Keratinocyte (primary cell): ENCODE results near the gene DEDD2. TPM values are rescaled to one million over a fixed set of nuclear protein-coding genes. Genes with fewer than 3 reads are reported as not detected.

Experiments used
- DNase-seq: peaks from one replicate; pipeline ENCODE4 v3.0.0-alpha.2; 2011; ENCODE audit warnings: low read depth, missing footprints, low spot score
- FAIRE-seq: peaks from 2 replicates; lab custom pipeline; 2011; peaks lifted over from hg19 to GRCh38; lab: Jason Lieb, UNC
- H2AFZ ChIP-seq: 2 replicates; pipeline ENCODE4 v1.6.0; 2012; ENCODE audit warnings: low read length, control low read depth, inconsistent platforms; ENCODE audit not compliant: control insufficient read depth
- H3K27ac ChIP-seq: 2 replicates; pipeline ENCODE4 v1.5.1; 2011; ENCODE audit warnings: low read length; ENCODE audit not compliant: control insufficient read depth, insufficient read depth
- H3K27me3 ChIP-seq: 3 replicates; pipeline ENCODE4 v1.6.0; 2011; ENCODE audit warnings: low read length; ENCODE audit not compliant: control insufficient read depth, insufficient read depth; ENCODE audit errors: extremely low read depth
- H3K36me3 ChIP-seq, 2 experiments: 2 replicates in 1 of 2; 3 replicates in 1 of 2; pipeline ENCODE4 v1.5.1; 2011; ENCODE audit warnings: low read length in 2 of 2, mild to moderate bottlenecking in 1 of 2; ENCODE audit not compliant: control insufficient read depth in 2 of 2, insufficient read depth in 2 of 2; ENCODE audit errors: extremely low read depth in 1 of 2
- H3K4me1 ChIP-seq: 3 replicates; pipeline ENCODE4 v1.5.1; 2011; ENCODE audit warnings: low read length; ENCODE audit not compliant: control insufficient read depth, insufficient read depth; ENCODE audit errors: extremely low read depth
- H3K4me2 ChIP-seq: 3 replicates; pipeline ENCODE4 v1.6.0; 2011; ENCODE audit warnings: low read depth, low read length; ENCODE audit not compliant: control insufficient read depth, insufficient read depth; ENCODE audit errors: extremely low read depth
- H3K4me3 ChIP-seq, 3 experiments: fragments of 200-600 bp in 1 of 3; sonication (generic) in 1 of 3; 2 replicates in 2 of 3; 3 replicates in 1 of 3; pipeline ENCODE4 v1.5.1; 2011 to 2016; ENCODE audit warnings: low read length in 3 of 3, mild to moderate bottlenecking in 3 of 3, control low read depth in 2 of 3, inconsistent platforms in 1 of 3, low read depth in 1 of 3, mixed read lengths in 1 of 3, mixed run types in 1 of 3, moderate library complexity in 1 of 3; ENCODE audit not compliant: control insufficient read depth in 2 of 3, insufficient read depth in 2 of 3; ENCODE audit errors: extremely low read depth in 1 of 3
- H3K79me2 ChIP-seq: 2 replicates; pipeline ENCODE4 v1.6.0; 2012; ENCODE audit warnings: low read length; ENCODE audit not compliant: control insufficient read depth, insufficient read depth
- H3K9ac ChIP-seq: 3 replicates; pipeline ENCODE4 v1.6.0; 2011; ENCODE audit warnings: low read length; ENCODE audit not compliant: control insufficient read depth, insufficient read depth; ENCODE audit errors: extremely low read depth
- H3K9me1 ChIP-seq: 3 replicates; pipeline ENCODE4 v1.6.0; 2011; ENCODE audit warnings: low read length; ENCODE audit not compliant: control insufficient read depth, insufficient read depth; ENCODE audit errors: extremely low read depth
- H3K9me3 ChIP-seq: 2 replicates; pipeline ENCODE4 v1.5.1; 2012; ENCODE audit warnings: low read depth, low read length; ENCODE audit not compliant: control insufficient read depth
- H4K20me1 ChIP-seq: 3 replicates; pipeline ENCODE4 v1.6.0; 2011; ENCODE audit warnings: low read length; ENCODE audit not compliant: control insufficient read depth, insufficient read depth; ENCODE audit errors: extremely low read depth
- EZH2 ChIP-seq: IDR thresholded peaks from one replicate; pipeline ENCODE4 v1.6.1; 2012; ENCODE audit warnings: inconsistent platforms, mild to moderate bottlenecking, low read length, moderate library complexity
- dilution Hi-C: fragments of 300-500 bp; cut with MboI; formaldehyde crosslinking; loops from one replicate; pipeline ENCODE4 v1.7.0; 2020; ENCODE audit warnings: low sequenced_read_pairs; ENCODE audit not compliant: extremely low pct_ligation_motif_present
- polyA plus RNA-seq, 5 experiments: library from polyadenylated mRNA; depleted of rRNA in 3 of 5; stranded (reverse) in 3 of 5; stranded (forward) in 1 of 5; unstranded in 1 of 5; fragments of >200 nt; gene quantifications; 1 replicate in 1 of 5; 2 replicates in 3 of 5; 3 replicates in 1 of 5; pipeline versions ENCODE4 v1.2.1 to v1.2.3, GENCODE V29; 2011 to 2012; ENCODE audit warnings: missing spikeins in 2 of 5, low read depth in 1 of 5, low replicate concordance in 1 of 5
- TF ChIP-seq, protein P1 (sequence below), 3 experiments: IDR thresholded peaks in 1 of 3; conservative IDR thresholded peaks in 1 of 3; optimal IDR thresholded peaks in 1 of 3; 2 replicates in 2 of 3; 3 replicates in 1 of 3; pipeline versions ENCODE3 to v1.5.1; 2011; ENCODE audit warnings: low read length in 3 of 3, mild to moderate bottlenecking in 3 of 3, moderate library complexity in 2 of 3, control low read depth in 1 of 3, inconsistent platforms in 1 of 3; ENCODE audit not compliant: insufficient read depth in 2 of 3; ENCODE audit errors: extremely low read depth in 1 of 3

The DEDD2 gene
- polyA plus RNA-seq, 1 donor (not counting 4 experiments of a cell fraction or from before 2014, with no cell fraction given) = 20.8 TPM

DNA sequence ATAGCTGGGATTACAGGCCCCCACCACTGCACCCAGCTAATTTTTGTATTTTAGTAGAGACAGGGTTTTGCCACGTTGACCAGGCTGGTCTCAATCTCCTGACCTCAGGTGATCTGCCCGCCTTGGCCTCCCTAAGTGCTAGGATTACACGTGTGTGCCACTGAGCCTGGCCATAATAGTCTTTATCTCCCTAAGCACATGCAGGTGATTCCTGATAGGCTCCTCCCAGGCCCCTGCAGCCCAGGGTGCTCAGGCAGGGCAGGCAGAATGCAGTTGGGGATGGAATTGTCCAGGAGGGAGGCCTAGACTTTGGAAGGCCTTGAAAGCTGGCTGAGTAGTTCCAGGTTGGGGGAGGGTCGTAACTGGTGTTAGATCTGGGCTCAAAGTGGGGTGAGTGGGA lies 11.2 kb upstream of the DEDD2 start:
- Histone ChIP-seq H2AFZ (no peak overlapping the region), H3K27me3 (no peaks in the 10 kb centered on the region), H3K79me2 (peaks cover 56% of the 10 kb centered on the region), H3K4me3 (no peak overlapping the region), H3K4me2 (no peak overlapping the region), H3K36me3 (peaks cover 46 to 47% of the 10 kb centered on the region in 2 experiments), H3K9ac (no peak overlapping the region), H4K20me1 (peaks cover 21% of the 10 kb centered on the region), H3K9me1 (no peaks in the 10 kb centered on the region), H3K27ac (no peak overlapping the region), H3K4me1 (peaks cover 13% of the 10 kb centered on the region), H3K9me3 (no peaks in the 10 kb centered on the region)
- dilution Hi-C loops = no loop called here
- FAIRE-seq (no peak), DNase-seq (no peak)
- TF ChIP-seq, protein P1, sequence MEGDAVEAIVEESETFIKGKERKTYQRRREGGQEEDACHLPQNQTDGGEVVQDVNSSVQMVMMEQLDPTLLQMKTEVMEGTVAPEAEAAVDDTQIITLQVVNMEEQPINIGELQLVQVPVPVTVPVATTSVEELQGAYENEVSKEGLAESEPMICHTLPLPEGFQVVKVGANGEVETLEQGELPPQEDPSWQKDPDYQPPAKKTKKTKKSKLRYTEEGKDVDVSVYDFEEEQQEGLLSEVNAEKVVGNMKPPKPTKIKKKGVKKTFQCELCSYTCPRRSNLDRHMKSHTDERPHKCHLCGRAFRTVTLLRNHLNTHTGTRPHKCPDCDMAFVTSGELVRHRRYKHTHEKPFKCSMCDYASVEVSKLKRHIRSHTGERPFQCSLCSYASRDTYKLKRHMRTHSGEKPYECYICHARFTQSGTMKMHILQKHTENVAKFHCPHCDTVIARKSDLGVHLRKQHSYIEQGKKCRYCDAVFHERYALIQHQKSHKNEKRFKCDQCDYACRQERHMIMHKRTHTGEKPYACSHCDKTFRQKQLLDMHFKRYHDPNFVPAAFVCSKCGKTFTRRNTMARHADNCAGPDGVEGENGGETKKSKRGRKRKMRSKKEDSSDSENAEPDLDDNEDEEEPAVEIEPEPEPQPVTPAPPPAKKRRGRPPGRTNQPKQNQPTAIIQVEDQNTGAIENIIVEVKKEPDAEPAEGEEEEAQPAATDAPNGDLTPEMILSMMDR (optimal IDR thresholded peaks at IDR 0.05 in 1 of 3, IDR thresholded peaks at IDR 0.05 in 1 of 3, conservative IDR thresholded peaks at IDR 0.05 in 1 of 3; ENCODE audit: extremely low read depth in 1 of 3, insufficient read depth in 2 of 3, low read length in 3 of 3) = no peak
- TF ChIP-seq EZH2 = no peak

DNA sequence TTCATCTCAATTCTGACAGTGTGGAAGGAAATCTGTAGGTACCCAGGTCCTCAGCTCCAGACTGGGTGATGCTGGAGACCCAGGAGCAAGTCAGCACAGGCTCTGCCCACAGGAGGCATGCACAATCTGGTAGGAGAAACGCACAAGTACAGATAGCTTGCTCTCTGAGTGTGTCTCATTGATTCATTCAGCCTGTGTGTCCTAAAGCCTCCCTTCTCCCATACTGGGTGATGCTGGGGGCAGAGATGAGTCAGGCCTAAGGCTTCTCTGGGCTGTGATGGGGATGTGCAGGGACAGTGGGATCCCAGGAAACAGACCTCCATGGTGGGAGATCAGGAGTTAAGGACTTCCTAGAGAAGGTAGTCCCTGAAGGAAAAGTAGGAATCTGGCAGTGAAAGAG lies 9.4 kb upstream of the DEDD2 start:
- peak; percentile 75 for FAIRE-seq
- H2AFZ ChIP-seq = no peak overlapping the region
- peaks cover 13% of the 10 kb centered on the region for H3K4me1 ChIP-seq
- H3K27me3 ChIP-seq = no peaks in the 10 kb centered on the region
- DNase-seq = no peak
- peaks cover 2% of the 10 kb centered on the region for H3K9me1 ChIP-seq
- H3K36me3 ChIP-seq = peaks cover 36 to 43% of the 10 kb centered on the region in 2 experiments
- dilution Hi-C loops = no loop called here
- no peak overlapping the region for H3K4me2 ChIP-seq
- H3K4me3 ChIP-seq = no peak overlapping the region
- no peak overlapping the region for H3K9ac ChIP-seq
- H3K79me2 ChIP-seq = peaks cover 64% of the 10 kb centered on the region
- no peak for TF ChIP-seq EZH2
- TF ChIP-seq, protein P1 (optimal IDR thresholded peaks at IDR 0.05 in 1 of 3, IDR thresholded peaks at IDR 0.05 in 1 of 3, conservative IDR thresholded peaks at IDR 0.05 in 1 of 3; ENCODE audit: extremely low read depth in 1 of 3, insufficient read depth in 2 of 3, low read length in 3 of 3) = no peak
- H3K27ac ChIP-seq = no peak overlapping the region
- H3K9me3 ChIP-seq = no peaks in the 10 kb centered on the region
- H4K20me1 ChIP-seq = peaks cover 21% of the 10 kb centered on the region
